GM12878 (cell line): ENCODE results near the gene PAF1. TPM values are rescaled to one million over a fixed set of nuclear protein-coding genes. Genes with fewer than 3 reads are reported as not detected.

Experiments
- E2F4 ChIP-seq: IDR thresholded peaks from 2 replicates; pipeline ENCODE4 v1.6.1; 2012; ENCODE audit warnings: low read depth, low read length, improper control_type of control experiment
- HDAC2 ChIP-seq: fragments of 200-600 bp; sonication (generic); IDR thresholded peaks from 2 replicates; pipeline ENCODE4 v1.6.1; 2017
- PRDM15 ChIP-seq: fragments of 450-650 bp; formaldehyde crosslinking; IDR thresholded peaks from 2 replicates; pipeline ENCODE4 v1.4.0; 2020; ENCODE audit warnings: mild to moderate bottlenecking, moderate library complexity
- SMC3 ChIP-seq: IDR thresholded peaks from 2 replicates; pipeline ENCODE4 v1.6.1; 2011; ENCODE audit warnings: low read length, improper control_type of control experiment, borderline replicate concordance
- TCF7 ChIP-seq: IDR thresholded peaks from 2 replicates; pipeline ENCODE4 v1.6.1; 2014; ENCODE audit warnings: antibody characterized with exemption, borderline replicate concordance
- ZNF217 ChIP-seq: fragments of 450-650 bp; IDR thresholded peaks from 2 replicates; pipeline ENCODE4 v1.6.1; 2017; ENCODE audit warnings: antibody characterized with exemption, mild to moderate bottlenecking
- polyA plus RNA-seq, 11 experiments: library from polyadenylated mRNA; depleted of rRNA in 4 of 11; unstranded in 6 of 11; stranded (reverse) in 5 of 11; fragments of >200 nt; fragmentation: Nextera tagmentation in 4 of 11; fragmentation: Illumina TruSeq in 1 of 11; extraction: Ambion mirVana in 4 of 11; extraction: Trizol in 1 of 11; gene quantifications; 1 replicate in 1 of 11; 2 replicates in 10 of 11; pipeline versions ENCODE4 v1.2.1 to v1.2.3, GENCODE V29; 2011 to 2016; ENCODE audit warnings: inconsistent platforms in 2 of 11, missing spikeins in 2 of 11, low read depth in 1 of 11
- total RNA-seq, 4 experiments: library from RNA; depleted of rRNA in 3 of 4; stranded (reverse); fragments of >200 nt in 3 of 4; fragmentation: Illumina TruSeq in 1 of 4; extraction: Trizol in 1 of 4; gene quantifications; 2 replicates each; pipeline versions ENCODE4 v1.2.1 to v1.2.3, GENCODE V29; 2013 to 2021
- TF ChIP-seq, protein P1 (sequence below): IDR thresholded peaks from 2 replicates; pipeline ENCODE4 v1.6.1; 2012; ENCODE audit warnings: mild to moderate bottlenecking, low read depth, low read length
- TF ChIP-seq, protein P2 (sequence below): fragments of 450-650 bp; IDR thresholded peaks from 2 replicates; pipeline ENCODE4 v1.6.1; 2016; ENCODE audit warnings: mild to moderate bottlenecking
- TF ChIP-seq, protein P3 (sequence below): fragments of 450-650 bp; IDR thresholded peaks from 2 replicates; pipeline ENCODE4 v1.6.1; 2018; ENCODE audit warnings: borderline replicate concordance, mild to moderate bottlenecking; ENCODE audit not compliant: partially characterized antibody
- TF ChIP-seq, protein P4 (sequence below): IDR thresholded peaks from 2 replicates; pipeline ENCODE4 v1.6.1; 2012; ENCODE audit warnings: low read depth, low read length, improper control_type of control experiment

Gene PAF1
- total and polyA plus RNA-seq, 10 of the 15 experiments (the other 5 are each of a cell fraction or from before 2014, with no cell fraction given) = 1.7 to 45.8 (median 39.6) TPM

- TF ChIP-seq TCF7 (no peak), HDAC2 (no peak), E2F4 (no peak), SMC3 (no peak), PRDM15 (CRISPR knock-in tag) (no peak), ZNF217 (no peak)
- TF ChIP-seq, protein P1, sequence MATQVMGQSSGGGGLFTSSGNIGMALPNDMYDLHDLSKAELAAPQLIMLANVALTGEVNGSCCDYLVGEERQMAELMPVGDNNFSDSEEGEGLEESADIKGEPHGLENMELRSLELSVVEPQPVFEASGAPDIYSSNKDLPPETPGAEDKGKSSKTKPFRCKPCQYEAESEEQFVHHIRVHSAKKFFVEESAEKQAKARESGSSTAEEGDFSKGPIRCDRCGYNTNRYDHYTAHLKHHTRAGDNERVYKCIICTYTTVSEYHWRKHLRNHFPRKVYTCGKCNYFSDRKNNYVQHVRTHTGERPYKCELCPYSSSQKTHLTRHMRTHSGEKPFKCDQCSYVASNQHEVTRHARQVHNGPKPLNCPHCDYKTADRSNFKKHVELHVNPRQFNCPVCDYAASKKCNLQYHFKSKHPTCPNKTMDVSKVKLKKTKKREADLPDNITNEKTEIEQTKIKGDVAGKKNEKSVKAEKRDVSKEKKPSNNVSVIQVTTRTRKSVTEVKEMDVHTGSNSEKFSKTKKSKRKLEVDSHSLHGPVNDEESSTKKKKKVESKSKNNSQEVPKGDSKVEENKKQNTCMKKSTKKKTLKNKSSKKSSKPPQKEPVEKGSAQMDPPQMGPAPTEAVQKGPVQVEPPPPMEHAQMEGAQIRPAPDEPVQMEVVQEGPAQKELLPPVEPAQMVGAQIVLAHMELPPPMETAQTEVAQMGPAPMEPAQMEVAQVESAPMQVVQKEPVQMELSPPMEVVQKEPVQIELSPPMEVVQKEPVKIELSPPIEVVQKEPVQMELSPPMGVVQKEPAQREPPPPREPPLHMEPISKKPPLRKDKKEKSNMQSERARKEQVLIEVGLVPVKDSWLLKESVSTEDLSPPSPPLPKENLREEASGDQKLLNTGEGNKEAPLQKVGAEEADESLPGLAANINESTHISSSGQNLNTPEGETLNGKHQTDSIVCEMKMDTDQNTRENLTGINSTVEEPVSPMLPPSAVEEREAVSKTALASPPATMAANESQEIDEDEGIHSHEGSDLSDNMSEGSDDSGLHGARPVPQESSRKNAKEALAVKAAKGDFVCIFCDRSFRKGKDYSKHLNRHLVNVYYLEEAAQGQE = no peak
- TF ChIP-seq, protein P2, sequence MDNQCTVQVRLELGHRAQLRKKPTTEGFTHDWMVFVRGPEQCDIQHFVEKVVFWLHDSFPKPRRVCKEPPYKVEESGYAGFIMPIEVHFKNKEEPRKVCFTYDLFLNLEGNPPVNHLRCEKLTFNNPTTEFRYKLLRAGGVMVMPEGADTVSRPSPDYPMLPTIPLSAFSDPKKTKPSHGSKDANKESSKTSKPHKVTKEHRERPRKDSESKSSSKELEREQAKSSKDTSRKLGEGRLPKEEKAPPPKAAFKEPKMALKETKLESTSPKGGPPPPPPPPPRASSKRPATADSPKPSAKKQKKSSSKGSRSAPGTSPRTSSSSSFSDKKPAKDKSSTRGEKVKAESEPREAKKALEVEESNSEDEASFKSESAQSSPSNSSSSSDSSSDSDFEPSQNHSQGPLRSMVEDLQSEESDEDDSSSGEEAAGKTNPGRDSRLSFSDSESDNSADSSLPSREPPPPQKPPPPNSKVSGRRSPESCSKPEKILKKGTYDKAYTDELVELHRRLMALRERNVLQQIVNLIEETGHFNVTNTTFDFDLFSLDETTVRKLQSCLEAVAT = no peak
- TF ChIP-seq, protein P3, sequence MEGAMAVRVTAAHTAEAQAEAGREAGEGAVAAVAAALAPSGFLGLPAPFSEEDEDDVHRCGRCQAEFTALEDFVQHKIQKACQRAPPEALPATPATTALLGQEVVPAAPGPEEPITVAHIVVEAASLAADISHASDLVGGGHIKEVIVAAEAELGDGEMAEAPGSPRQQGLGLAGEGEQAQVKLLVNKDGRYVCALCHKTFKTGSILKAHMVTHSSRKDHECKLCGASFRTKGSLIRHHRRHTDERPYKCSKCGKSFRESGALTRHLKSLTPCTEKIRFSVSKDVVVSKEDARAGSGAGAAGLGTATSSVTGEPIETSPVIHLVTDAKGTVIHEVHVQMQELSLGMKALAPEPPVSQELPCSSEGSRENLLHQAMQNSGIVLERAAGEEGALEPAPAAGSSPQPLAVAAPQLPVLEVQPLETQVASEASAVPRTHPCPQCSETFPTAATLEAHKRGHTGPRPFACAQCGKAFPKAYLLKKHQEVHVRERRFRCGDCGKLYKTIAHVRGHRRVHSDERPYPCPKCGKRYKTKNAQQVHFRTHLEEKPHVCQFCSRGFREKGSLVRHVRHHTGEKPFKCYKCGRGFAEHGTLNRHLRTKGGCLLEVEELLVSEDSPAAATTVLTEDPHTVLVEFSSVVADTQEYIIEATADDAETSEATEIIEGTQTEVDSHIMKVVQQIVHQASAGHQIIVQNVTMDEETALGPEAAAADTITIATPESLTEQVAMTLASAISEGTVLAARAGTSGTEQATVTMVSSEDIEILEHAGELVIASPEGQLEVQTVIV = no peak
- TF ChIP-seq, protein P4, sequence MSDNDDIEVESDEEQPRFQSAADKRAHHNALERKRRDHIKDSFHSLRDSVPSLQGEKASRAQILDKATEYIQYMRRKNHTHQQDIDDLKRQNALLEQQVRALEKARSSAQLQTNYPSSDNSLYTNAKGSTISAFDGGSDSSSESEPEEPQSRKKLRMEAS = no peak
These were observed 40.0 kb upstream of the PAF1 start (continued) for GRCh38 chr19:39430675-39431593.
